Measurements from ENCODE around the gene PHF21B.
"Not testable (repeated sequence)": the region's sequence is repeated elsewhere in the genome, so short reads cannot be mapped to it uniquely, and the experiment has no call there.

PHF21B gene

DNA sequence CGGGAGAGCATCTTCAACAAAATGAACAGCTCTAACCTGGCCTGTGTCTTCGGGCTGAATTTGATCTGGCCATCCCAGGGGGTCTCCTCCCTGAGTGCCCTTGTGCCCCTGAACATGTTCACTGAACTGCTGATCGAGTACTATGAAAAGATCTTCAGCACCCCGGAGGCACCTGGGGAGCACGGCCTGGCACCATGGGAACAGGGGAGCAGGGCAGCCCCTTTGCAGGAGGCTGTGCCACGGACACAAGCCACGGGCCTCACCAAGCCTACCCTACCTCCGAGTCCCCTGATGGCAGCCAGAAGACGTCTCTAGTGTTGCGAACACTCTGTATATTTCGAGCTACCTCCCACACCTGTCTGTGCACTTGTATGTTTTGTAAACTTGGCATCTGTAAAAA, 147.5 kb downstream of the PHF21B start:
- ATAC-seq (no peak), DNase-seq (no peak)
- H3K4me3 Mint-ChIP-seq, result no peak overlapping the region
- no peaks in the 10 kb centered on the region for H3K9me3 Mint-ChIP-seq
- H3K27ac Mint-ChIP-seq, result peak overlapping the region in 1 of 2 donors; percentile 19
- no peaks in the 10 kb centered on the region for H3K4me1 Mint-ChIP-seq
- peaks cover 13% of the 10 kb centered on the region for H3K27me3 Mint-ChIP-seq

GRCh38 chr22:44861245-44861644, 148.6 kb downstream of the PHF21B start:
- Mint-ChIP-seq H3K27ac (peak overlapping the region in 1 of 2 donors; percentile 65), H3K9me3 (no peaks in the 10 kb centered on the region), H3K27me3 (peaks cover 9% of the 10 kb centered on the region), H3K4me3 (no peak overlapping the region), H3K4me1 (no peaks in the 10 kb centered on the region)
- ATAC-seq (no peak), DNase-seq (no peak)

DNA sequence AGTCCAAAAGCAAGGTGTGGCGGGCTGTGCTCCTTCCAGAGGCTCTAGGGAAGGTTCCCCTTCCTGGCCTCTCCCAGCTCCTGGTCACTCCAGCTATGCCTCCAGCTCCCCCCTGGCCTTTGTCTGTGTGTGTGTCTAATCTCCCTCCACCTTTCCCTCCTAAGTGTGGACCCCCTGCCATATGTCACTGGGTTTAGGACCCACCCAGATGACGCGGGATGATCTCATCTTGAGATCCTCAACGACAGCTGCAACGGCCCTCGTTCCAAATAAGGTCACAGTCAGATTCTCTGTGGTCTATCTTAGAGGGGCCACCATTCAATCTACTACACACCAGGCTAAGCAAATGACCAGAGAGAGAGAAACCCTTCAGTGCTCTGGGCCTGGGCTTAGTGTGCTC, 149.5 kb downstream of the PHF21B start:
- peak overlapping the region in 1 of 2 donors; percentile 38 for H3K27ac Mint-ChIP-seq
- no peak overlapping the region for H3K4me3 Mint-ChIP-seq
- H3K4me1 Mint-ChIP-seq, result no peaks in the 10 kb centered on the region
- peaks cover 9% of the 10 kb centered on the region for H3K27me3 Mint-ChIP-seq
- ATAC-seq, result no peak
- DNase-seq, result no peak
- H3K9me3 Mint-ChIP-seq, result no peaks in the 10 kb centered on the region

DNA sequence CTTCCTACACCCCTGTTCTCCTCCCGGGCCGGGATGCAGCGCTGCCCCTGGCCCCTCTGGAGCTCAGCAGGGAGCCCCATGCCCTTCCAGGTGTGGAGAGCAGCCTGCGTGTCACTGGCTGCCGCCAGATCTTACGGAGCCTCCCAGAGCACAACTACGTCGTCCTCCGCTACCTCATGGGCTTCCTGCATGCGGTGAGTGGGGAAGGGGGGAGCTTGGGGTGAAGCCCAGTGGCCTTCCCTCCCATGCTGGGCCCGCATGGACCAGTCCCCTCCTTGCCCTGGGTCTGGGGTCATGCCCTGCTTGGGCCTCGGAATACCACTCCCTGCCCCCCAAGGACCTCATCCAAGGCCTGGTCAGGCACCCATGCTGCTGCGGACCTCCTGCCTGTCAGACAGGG, 150.2 kb downstream of the PHF21B start:
- no peak for DNase-seq
- ATAC-seq, result no peak
- Mint-ChIP-seq H3K9me3 (no peaks in the 10 kb centered on the region), H3K4me3 (no peak overlapping the region), H3K27me3 (peaks cover 9% of the 10 kb centered on the region), H3K4me1 (no peaks in the 10 kb centered on the region), H3K27ac (no peak overlapping the region)

- not testable (repeated sequence) for H3K4me3 Mint-ChIP-seq, H3K27ac Mint-ChIP-seq, H3K4me1 Mint-ChIP-seq, ATAC-seq, H3K9me3 Mint-ChIP-seq, H3K27me3 Mint-ChIP-seq, DNase-seq
Observed at GRCh38 chr22:44858819-44859218, 151.0 kb downstream of the PHF21B start.

- Mint-ChIP-seq H3K27ac (no peak overlapping the region), H3K9me3 (no peaks in the 10 kb centered on the region), H3K4me3 (no peak overlapping the region), H3K27me3 (peaks cover 9% of the 10 kb centered on the region), H3K4me1 (no peaks in the 10 kb centered on the region)
- no peak for ATAC-seq
- no peak for DNase-seq
Observed at GRCh38 chr22:44855855-44856254, 153.9 kb downstream of the PHF21B start.

DNA sequence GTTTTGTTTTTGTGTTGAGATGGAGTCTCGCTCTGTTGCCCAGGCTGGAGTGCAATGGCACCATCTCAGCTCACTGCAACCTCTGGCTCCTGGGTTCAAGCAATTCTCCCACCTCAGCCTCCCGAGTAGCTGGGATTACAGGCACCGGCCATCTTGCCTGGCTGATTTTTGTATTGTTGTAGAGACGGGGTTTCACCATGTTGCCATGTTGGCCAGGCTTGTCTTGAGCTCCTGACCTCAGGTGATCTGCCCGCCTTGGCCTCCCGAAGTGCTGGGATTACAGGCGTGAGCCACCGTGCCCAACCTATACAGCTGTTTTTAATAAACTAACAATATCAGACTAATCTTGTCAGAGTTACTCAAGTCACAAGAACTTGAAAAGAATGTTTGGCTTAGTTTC, 155.2 kb downstream of the PHF21B start:
- H3K4me3 Mint-ChIP-seq, DNase-seq, H3K9me3 Mint-ChIP-seq, H3K4me1 Mint-ChIP-seq, ATAC-seq, H3K27me3 Mint-ChIP-seq, H3K27ac Mint-ChIP-seq: not testable (repeated sequence)

DNA sequence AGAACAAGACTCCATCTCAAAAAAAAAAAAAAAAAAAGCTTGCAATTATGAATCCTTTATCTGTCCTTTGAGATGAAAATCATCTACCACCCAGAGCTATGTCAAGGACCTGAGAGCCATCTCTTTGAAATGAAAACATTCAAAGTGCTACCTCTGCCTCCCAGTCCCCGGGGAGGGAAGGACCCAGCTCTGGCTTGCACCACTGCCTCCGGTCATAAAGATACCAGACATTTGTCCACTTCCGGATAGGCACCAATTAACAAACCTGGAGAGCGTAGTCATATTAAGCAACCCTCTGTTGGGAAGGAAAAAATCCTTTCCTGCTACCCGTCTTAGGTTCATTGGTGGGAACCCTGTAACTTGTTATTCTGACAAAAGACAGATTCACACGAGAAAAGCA, 158.9 kb downstream of the PHF21B start:
- DNase-seq (no peak), ATAC-seq (no peak)
- no peaks in the 10 kb centered on the region for H3K4me1 Mint-ChIP-seq
- H3K9me3 Mint-ChIP-seq, result no peaks in the 10 kb centered on the region
- no peak overlapping the region for H3K27ac Mint-ChIP-seq
- H3K27me3 Mint-ChIP-seq, result no peaks in the 10 kb centered on the region
- H3K4me3 Mint-ChIP-seq, result no peak overlapping the region

DNA sequence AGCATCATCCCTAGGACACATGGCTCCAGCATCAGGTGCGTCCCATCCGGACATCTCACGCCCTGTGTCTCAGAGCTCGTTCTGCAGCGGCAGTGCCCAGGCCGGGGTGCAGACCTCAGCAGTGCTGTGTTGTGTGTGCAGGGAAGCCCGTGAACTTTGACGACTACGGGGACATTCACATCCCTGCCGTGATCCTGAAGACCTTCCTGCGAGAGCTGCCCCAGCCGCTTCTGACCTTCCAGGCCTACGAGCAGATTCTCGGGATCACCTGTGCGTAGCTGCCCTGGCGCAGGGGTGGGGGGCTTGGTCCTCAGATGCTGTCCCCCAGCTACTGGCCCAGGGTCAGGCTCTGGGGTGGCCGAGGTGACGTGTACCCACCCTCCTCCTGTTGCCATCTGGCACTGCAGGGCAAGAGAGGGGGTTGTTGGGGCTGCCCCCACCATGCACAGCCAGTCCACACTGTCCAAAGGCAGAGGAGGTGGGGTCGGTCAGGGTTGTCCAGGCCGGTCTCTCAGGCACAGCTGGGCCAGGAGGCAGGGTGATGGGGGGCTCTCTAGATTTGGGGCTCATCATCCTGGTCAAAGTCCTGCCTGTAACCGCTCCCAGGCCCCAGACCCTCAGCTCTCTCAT, 160.9 kb downstream of the PHF21B start:
- Mint-ChIP-seq H3K9me3 (peaks cover 7 to 17% of the 10 kb centered on the region in 2 donors), H3K27me3 (no peaks in the 10 kb centered on the region)

DNA sequence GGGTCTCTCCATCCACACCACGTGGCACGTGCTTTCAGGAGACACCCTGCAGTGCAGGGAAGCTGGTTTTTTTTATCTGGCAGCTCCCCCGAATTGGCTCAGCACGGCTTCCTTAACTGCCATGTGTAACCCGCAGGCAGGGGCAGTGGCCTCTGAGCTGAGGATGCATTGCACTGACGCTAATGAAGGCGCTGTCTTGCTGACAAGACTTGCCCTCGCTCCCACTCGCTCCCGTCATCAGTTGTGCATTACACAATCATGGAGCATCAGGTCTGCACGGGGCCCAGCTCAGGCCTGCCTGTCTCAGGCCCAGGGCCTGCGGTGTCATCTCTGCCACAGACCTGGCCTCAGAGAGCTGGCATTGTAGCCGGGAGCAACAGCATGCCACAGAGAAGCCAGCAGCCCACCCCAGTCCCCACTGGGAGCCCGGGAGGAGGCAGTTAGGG, 161.5 kb downstream of the PHF21B start:
- peaks cover 7 to 18% of the 10 kb centered on the region in 2 donors for H3K9me3 Mint-ChIP-seq
- H3K4me3 Mint-ChIP-seq, result no peak overlapping the region
- H3K4me1 Mint-ChIP-seq, result no peaks in the 10 kb centered on the region
- no peak for ATAC-seq
- H3K27ac Mint-ChIP-seq, result no peak overlapping the region
- no peak for DNase-seq
- H3K27me3 Mint-ChIP-seq, result no peaks in the 10 kb centered on the region

More for the DNA sequence above, 160.9 kb downstream of the PHF21B start:
- H3K4me1 Mint-ChIP-seq, result no peaks in the 10 kb centered on the region
- DNase-seq (no peak), ATAC-seq (no peak)
- no peak overlapping the region for H3K4me3 Mint-ChIP-seq
- no peak overlapping the region for H3K27ac Mint-ChIP-seq

DNA sequence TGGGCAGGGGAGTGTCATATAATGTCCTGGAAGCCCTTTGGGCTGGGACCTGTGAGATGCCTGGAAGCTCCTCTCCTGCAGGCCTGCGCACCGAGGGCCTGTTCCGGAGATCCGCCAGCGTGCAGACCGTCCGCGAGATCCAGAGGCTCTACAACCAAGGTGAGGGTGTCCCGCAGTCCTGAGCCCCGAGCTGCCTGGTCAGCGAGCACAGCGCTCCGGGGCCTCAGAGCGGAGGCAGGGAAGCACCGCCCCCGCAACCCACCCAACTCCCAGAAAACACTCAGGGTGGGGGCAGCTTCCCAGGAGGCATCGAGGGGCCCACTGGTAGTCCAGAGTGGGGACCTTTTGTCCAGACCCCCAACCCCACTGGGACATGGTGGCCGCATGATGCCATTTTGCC, 161.9 kb downstream of the PHF21B start:
- no peaks in the 10 kb centered on the region for H3K4me1 Mint-ChIP-seq
- no peaks in the 10 kb centered on the region for H3K27me3 Mint-ChIP-seq
- no peak overlapping the region for H3K27ac Mint-ChIP-seq
- ATAC-seq (no peak), DNase-seq (no peak)
- H3K9me3 Mint-ChIP-seq, result peaks cover 7 to 18% of the 10 kb centered on the region in 2 donors
- no peak overlapping the region for H3K4me3 Mint-ChIP-seq

- Mint-ChIP-seq H3K4me1 (no peaks in the 10 kb centered on the region), H3K4me3 (no peak overlapping the region), H3K9me3 (peaks cover 7 to 18% of the 10 kb centered on the region in 2 donors)
Observed at GRCh38 chr22:44847380-44847779, 162.4 kb downstream of the PHF21B start.

DNA sequence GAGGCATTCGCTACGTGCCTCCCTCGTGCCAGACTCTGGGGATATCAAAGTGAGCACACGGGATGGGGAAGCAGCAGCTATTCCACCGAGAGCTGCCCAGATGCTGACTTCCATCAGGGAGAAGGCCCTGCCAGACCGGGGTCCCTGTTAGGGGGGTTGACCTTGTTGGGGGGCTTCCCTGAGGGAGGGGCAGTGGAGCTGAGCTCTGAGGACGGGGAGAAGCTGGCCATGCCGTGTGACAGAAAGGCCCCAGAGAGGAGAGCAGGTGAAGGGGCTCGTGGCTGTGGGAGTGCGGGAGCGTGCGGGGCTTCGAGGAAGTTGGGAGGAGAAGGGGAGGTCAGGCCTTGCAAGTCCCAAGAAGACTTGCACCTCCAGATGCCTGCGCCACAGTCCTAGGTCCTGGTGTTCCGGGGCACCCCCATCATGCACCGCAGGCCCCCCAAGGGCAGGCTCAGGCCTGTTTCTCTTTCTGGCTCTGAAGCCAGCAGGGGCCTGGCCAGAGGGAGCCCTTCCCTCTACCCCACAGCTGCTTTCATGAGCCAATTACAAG, 163.0 kb downstream of the PHF21B start:
- Mint-ChIP-seq H3K27me3 (no peaks in the 10 kb centered on the region), H3K4me1 (no peaks in the 10 kb centered on the region), H3K4me3 (no peak overlapping the region), H3K9me3 (peaks cover 7 to 18% of the 10 kb centered on the region in 2 donors), H3K27ac (no peak overlapping the region)
- DNase-seq (no peak), ATAC-seq (no peak)

More at GRCh38 chr22:44847380-44847779, 162.4 kb downstream of the PHF21B start:
- Mint-ChIP-seq H3K27ac (no peak overlapping the region), H3K27me3 (no peaks in the 10 kb centered on the region)
- no peak for ATAC-seq
- no peak for DNase-seq

DNA sequence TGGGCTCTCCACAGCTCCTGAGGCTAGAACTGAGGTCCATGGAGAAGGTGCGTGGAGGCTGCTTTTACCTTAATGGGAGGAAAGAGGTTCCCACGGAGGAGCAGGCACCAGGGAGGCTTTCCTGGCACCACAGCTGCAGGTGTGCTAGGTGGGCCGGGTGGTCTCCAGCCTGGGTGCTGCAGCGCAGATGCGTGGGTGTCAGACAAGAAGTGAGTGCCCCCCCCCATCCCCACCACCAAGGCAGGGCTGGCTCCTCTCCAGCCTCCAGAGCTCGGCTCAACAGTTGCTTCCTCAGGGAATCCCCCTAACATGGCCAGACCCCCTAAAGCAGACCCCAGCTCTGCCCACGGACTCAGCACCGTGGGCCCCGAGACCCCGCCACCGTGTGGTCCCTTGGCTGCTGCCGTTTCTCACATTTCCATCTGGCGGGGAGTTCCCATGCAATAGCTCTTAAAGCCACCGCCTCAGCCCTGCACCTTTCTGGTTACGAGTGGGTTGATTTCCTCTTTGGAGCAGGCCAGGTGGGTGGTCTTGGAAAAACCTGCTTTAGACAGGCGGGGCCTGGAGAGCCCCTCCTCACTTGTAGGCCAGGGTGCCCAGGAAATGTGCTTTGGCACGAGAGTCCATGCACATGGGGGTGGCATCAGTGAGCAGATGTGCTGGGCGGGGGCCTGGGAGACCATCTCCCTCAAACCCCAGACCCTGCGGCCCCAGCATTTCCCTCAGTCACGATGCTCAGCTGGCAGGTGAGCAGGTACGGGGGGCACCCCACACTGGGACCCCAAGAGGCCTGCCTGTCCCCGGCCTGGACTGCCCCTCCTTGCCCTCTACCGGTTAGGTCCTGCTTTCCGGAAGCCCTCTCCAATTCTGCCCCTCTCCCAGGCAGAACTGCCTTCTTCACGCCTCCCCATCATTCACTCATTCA, 163.7 kb downstream of the PHF21B start:
- Mint-ChIP-seq H3K4me1 (no peaks in the 10 kb centered on the region), H3K9me3 (peaks cover 7 to 18% of the 10 kb centered on the region in 2 donors), H3K4me3 (no peak overlapping the region), H3K27ac (no peak overlapping the region), H3K27me3 (peaks cover 3% of the 10 kb centered on the region)
- DNase-seq (no peak), ATAC-seq (no peak)

GRCh38 chr22:44845191-44845590, 164.6 kb downstream of the PHF21B start:
- Mint-ChIP-seq H3K9me3 (peaks cover 7 to 18% of the 10 kb centered on the region in 2 donors), H3K4me3 (no peak overlapping the region), H3K4me1 (no peaks in the 10 kb centered on the region), H3K27ac (no peak overlapping the region), H3K27me3 (peaks cover 12% of the 10 kb centered on the region)
- DNase-seq (no peak), ATAC-seq (no peak)

DNA sequence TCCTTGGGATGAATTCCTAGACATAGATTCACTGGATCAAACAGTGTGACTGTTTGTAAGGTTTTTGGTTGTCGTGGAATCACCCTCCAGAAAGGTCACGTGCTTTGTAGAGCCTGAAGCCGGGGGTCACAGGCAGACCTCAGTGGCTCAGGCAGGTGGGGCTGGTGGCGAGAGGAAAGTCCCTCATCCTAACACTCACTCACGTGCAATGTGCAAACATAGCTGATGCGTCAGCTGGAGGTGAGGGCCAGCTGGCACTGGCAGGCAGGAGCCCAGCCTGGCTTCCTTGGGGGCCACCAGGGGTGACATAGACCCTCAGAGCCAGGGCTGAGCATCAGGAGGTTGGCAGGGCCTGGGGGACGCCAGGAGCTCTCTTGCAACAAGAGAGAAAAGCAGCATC, 167.4 kb downstream of the PHF21B start:
- H3K9me3 Mint-ChIP-seq, result peaks cover 7 to 18% of the 10 kb centered on the region in 2 donors
- H3K27me3 Mint-ChIP-seq, result peaks cover 16% of the 10 kb centered on the region
- H3K4me3 Mint-ChIP-seq, result no peak overlapping the region
- ATAC-seq, result no peak
- DNase-seq, result no peak
- H3K4me1 Mint-ChIP-seq, result no peaks in the 10 kb centered on the region
- H3K27ac Mint-ChIP-seq, result no peak overlapping the region
